GM12878 (cell line): ENCODE results near the gene HPS6. TPM values are rescaled to one million over a fixed set of nuclear protein-coding genes. Genes with fewer than 3 reads are reported as not detected.

Experiments used
- ATAC-seq: fragments of 200-7000 bp; cut with Tn5 transposase; 3 replicates; pipeline ENCODE4 v1.9.1; 2020; ENCODE audit warnings: mild to moderate bottlenecking, moderate library complexity
- BruUV-seq: library from RNA; stranded (reverse); fragments of 400-500 nt; replicated peaks from 2 replicates; lab custom pipeline; 2021; lab: Mats Ljungman, UMichigan
- CTCF ChIA-PET: fragments of 300-600 bp; sonication (Branson Sonifier 250); formaldehyde crosslinking; extraction: SDS; loops from one replicate; lab custom pipeline; 2021; ENCODE audit warnings: inconsistent platforms; lab: Yijun Ruan, JAX
- POLR2A ChIA-PET: fragments of 350-600 bp; formaldehyde crosslinking; extraction: SDS; loops from one replicate; lab custom pipeline; 2021; ENCODE audit warnings: inconsistent platforms; lab: Charles Lee
- RAD21 ChIA-PET: fragments of 300-600 bp; sonication (Branson Sonifier 250); formaldehyde crosslinking; loops from one replicate; lab custom pipeline; 2023; ENCODE audit warnings: antibody characterized with exemption; ENCODE audit not compliant: unreplicated experiment; lab: Charles Lee
- SMC1A ChIA-PET: fragments of 300-600 bp; sonication (Branson Sonifier 250); formaldehyde crosslinking; loops from one replicate; lab custom pipeline; 2023; ENCODE audit not compliant: unreplicated experiment, uncharacterized antibody; lab: Charles Lee
- DNase-seq: peaks from one replicate; pipeline ENCODE4 v3.0.0-alpha.2; 2011; ENCODE audit warnings: low read depth, low spot score
- FAIRE-seq: peaks from 3 replicates; lab custom pipeline; 2011; peaks lifted over from hg19 to GRCh38; lab: Jason Lieb, UNC
- H2AFZ ChIP-seq: 2 replicates; pipeline ENCODE4 v1.6.0; 2011; ENCODE audit warnings: low read depth, low read length, control low read depth; ENCODE audit not compliant: control insufficient read depth
- H3K27ac ChIP-seq: 2 replicates; pipeline ENCODE4 v1.5.1; 2011; ENCODE audit warnings: control low read depth; ENCODE audit not compliant: control insufficient read depth, insufficient read depth
- H3K27me3 ChIP-seq, 2 experiments: replicated peaks in 1 of 2; 2 replicates each; pipeline versions ENCODE4 v1.6.0 to v1.6.1; 2011; ENCODE audit warnings: low read length in 1 of 2; ENCODE audit not compliant: control insufficient read depth in 2 of 2, insufficient read depth in 2 of 2
- H3K36me3 ChIP-seq, 2 experiments: 2 replicates each; pipeline ENCODE4 v1.5.1; 2011; ENCODE audit warnings: low read length in 1 of 2; ENCODE audit not compliant: control insufficient read depth in 2 of 2, insufficient read depth in 2 of 2
- H3K4me1 ChIP-seq: 2 replicates; pipeline ENCODE4 v1.6.1; 2011; ENCODE audit warnings: mild to moderate bottlenecking, low read length, moderate library complexity, mixed read lengths; ENCODE audit not compliant: control insufficient read depth, insufficient read depth
- H3K4me2 ChIP-seq: 2 replicates; pipeline ENCODE4 v1.6.0; 2011; ENCODE audit warnings: control low read depth; ENCODE audit not compliant: control insufficient read depth, insufficient read depth
- H3K4me3 ChIP-seq: fragments of 200-600 bp; sonication (generic); 2 replicates; pipeline ENCODE4 v1.5.1; 2016
- H3K79me2 ChIP-seq: 2 replicates; pipeline ENCODE4 v1.6.0; 2011; ENCODE audit warnings: low read length; ENCODE audit not compliant: control insufficient read depth, insufficient read depth
- H3K9ac ChIP-seq: 2 replicates; pipeline ENCODE4 v1.8.0; 2011; ENCODE audit warnings: low read length, control low read depth, mixed read lengths; ENCODE audit not compliant: control insufficient read depth, insufficient read depth
- H3K9me3 ChIP-seq: replicated peaks from 3 replicates; pipeline ENCODE4 v1.5.1; 2011; ENCODE audit warnings: mild to moderate bottlenecking, low read length; ENCODE audit not compliant: control insufficient read depth, insufficient read depth
- H4K20me1 ChIP-seq: 2 replicates; pipeline ENCODE4 v1.6.0; 2011; ENCODE audit not compliant: control insufficient read depth, insufficient read depth
- BCL11A ChIP-seq: IDR thresholded peaks from 2 replicates; pipeline ENCODE4 v1.6.1; 2011; ENCODE audit warnings: low read depth, low read length
- BMI1 ChIP-seq: fragments of 450-650 bp; IDR thresholded peaks from 2 replicates; pipeline ENCODE4 v1.6.1; 2016; ENCODE audit warnings: mild to moderate bottlenecking, moderate library complexity, borderline replicate concordance
- CBFB ChIP-seq: IDR thresholded peaks from 2 replicates; pipeline ENCODE4 v1.6.1; 2016; ENCODE audit warnings: antibody characterized with exemption, low read depth
- CHD2 ChIP-seq: IDR thresholded peaks from 2 replicates; pipeline ENCODE4 v1.6.1; 2011; ENCODE audit warnings: low read depth, low read length, improper control_type of control experiment, borderline replicate concordance
- HDGF ChIP-seq: fragments of 450-650 bp; IDR thresholded peaks from 2 replicates; pipeline ENCODE4 v1.6.1; 2016; ENCODE audit warnings: antibody characterized with exemption
- KLF5 ChIP-seq: fragments of 450-650 bp; IDR thresholded peaks from 2 replicates; pipeline ENCODE4 v1.6.1; 2014; ENCODE audit warnings: mild to moderate bottlenecking; ENCODE audit not compliant: partially characterized antibody
- MXI1 ChIP-seq: fragments of 150-350 bp; IDR thresholded peaks from 2 replicates; pipeline ENCODE4 v1.6.1; 2011; ENCODE audit warnings: low read depth, mild to moderate bottlenecking, inconsistent platforms, low read length, improper control_type of control experiment
- NFYB ChIP-seq: IDR thresholded peaks from 2 replicates; pipeline ENCODE4 v1.6.1; 2011; ENCODE audit warnings: low read depth, mild to moderate bottlenecking, low read length, improper control_type of control experiment, moderate library complexity; ENCODE audit not compliant: insufficient read depth
- POLR2AphosphoS5 ChIP-seq: IDR thresholded peaks from 2 replicates; pipeline ENCODE4 v1.6.1; 2011; ENCODE audit warnings: mild to moderate bottlenecking, low read length, inconsistent platforms
- RAD51 ChIP-seq: fragments of 450-650 bp; IDR thresholded peaks from 2 replicates; pipeline ENCODE4 v1.6.1; 2016; ENCODE audit warnings: moderate library complexity, mild to moderate bottlenecking, inconsistent platforms
- RUNX3 ChIP-seq: IDR thresholded peaks from 2 replicates; pipeline ENCODE4 v1.6.1; 2012; ENCODE audit warnings: low read length, inconsistent platforms
- SUPT20H ChIP-seq: IDR thresholded peaks from 2 replicates; pipeline ENCODE4 v1.6.1; 2011; ENCODE audit warnings: low read depth, mild to moderate bottlenecking, low read length, moderate library complexity, borderline replicate concordance; ENCODE audit not compliant: control insufficient read depth
- TCF12 ChIP-seq: IDR thresholded peaks from 2 replicates; pipeline ENCODE4 v1.6.1; 2011; ENCODE audit warnings: low read depth, mild to moderate bottlenecking, low read length
- WGBS: methylation state at CpG from one replicate; pipeline ENCODE4 v1.1.6; 2016; ENCODE audit warnings: low lambda C conversion rate; ENCODE audit not compliant: insufficient replicate concordance, insufficient coverage; ENCODE audit errors: missing lambda C conversion rate; 5-methylcytosine and 5-hydroxymethylcytosine counted together
- in situ Hi-C: fragments of 300-500 bp; cut with MboI; formaldehyde crosslinking; loops from 9 replicates; pipeline ENCODE4 v1.14.3; 2018; ENCODE audit warnings: mixed read lengths
- intact Hi-C: fragments of 100-400 bp; cut with micrococcal nuclease; formaldehyde crosslinking; loops from one replicate; pipeline ENCODE4 v1.14.2; 2022; ENCODE audit not compliant: unreplicated experiment
- polyA plus RNA-seq, 11 experiments: library from polyadenylated mRNA; depleted of rRNA in 4 of 11; unstranded in 6 of 11; stranded (reverse) in 5 of 11; fragments of >200 nt; fragmentation: Nextera tagmentation in 4 of 11; fragmentation: Illumina TruSeq in 1 of 11; extraction: Ambion mirVana in 4 of 11; extraction: Trizol in 1 of 11; gene quantifications; 1 replicate in 1 of 11; 2 replicates in 10 of 11; pipeline versions ENCODE4 v1.2.1 to v1.2.3, GENCODE V29; 2011 to 2016; ENCODE audit warnings: inconsistent platforms in 2 of 11, missing spikeins in 2 of 11, low read depth in 1 of 11
- total RNA-seq, 4 experiments: library from RNA; depleted of rRNA in 3 of 4; stranded (reverse); fragments of >200 nt in 3 of 4; fragmentation: Illumina TruSeq in 1 of 4; extraction: Trizol in 1 of 4; gene quantifications; 2 replicates each; pipeline versions ENCODE4 v1.2.1 to v1.2.3, GENCODE V29; 2013 to 2021

Gene HPS6
- total and polyA plus RNA-seq, 10 of the 15 experiments (the other 5 are each of a cell fraction or from before 2014, with no cell fraction given), result 1.4 to 28.0 (median 12.0) TPM

- intact Hi-C loops, result loop anchor here (2.0 to 5.0 kb wide), 2 partner anchors 63 to 278 kb away; no protein-coding TSS in a partner anchor
- ATAC-seq (no peak), DNase-seq (no peak), FAIRE-seq (no peak)
- BruUV-seq, result no TSS peak
- peaks cover 43% of the 10 kb centered on the region for H3K4me1 ChIP-seq
- H3K9ac ChIP-seq, result peak overlapping the region; percentile 82
- POLR2A ChIA-PET, result interaction anchor here (0.7 to 1.4 kb wide), 4 partner anchors 15 to 328 kb away, joined by 3 to 4 read pairs (median 3); partner anchors contain the start of gene GBF1
- H2AFZ ChIP-seq, result no peak overlapping the region
- RAD21 ChIA-PET, result no interaction called here
- no peaks in the 10 kb centered on the region for H4K20me1 ChIP-seq
- H3K36me3 ChIP-seq, result peaks cover 6 to 9% of the 10 kb centered on the region in 2 experiments
- peak overlapping the region; percentile 98 for H3K4me2 ChIP-seq
- peaks cover 82% of the 10 kb centered on the region for H3K79me2 ChIP-seq
- in situ Hi-C loops, result no loop called here
- no peaks in the 10 kb centered on the region for H3K9me3 ChIP-seq
- H3K4me3 ChIP-seq, result peak overlapping the region; percentile 82
- peak overlapping the region; percentile 84 for H3K27ac ChIP-seq
- H3K27me3 ChIP-seq, result no peaks in the 10 kb centered on the region
- CTCF ChIA-PET, result interaction anchor here (0.7 to 4.7 kb wide), 5 partner anchors 15 to 257 kb away, joined by 3 to 28 read pairs (median 4); no protein-coding TSS in a partner anchor
- 0% methylated on average over 3 of the region's 3 CpGs for WGBS
- TF ChIP-seq TCF12 (no peak), POLR2AphosphoS5 (no peak), MXI1 (no peak), RUNX3 (no peak), CHD2 (no peak), HDGF (no peak), SUPT20H (no peak), BCL11A (no peak), BMI1 (no peak), NFYB (no peak), RAD51 (no peak; the same call in 1 of the 2 replicates), KLF5 (no peak), CBFB (no peak)
- SMC1A ChIA-PET, result interaction anchor here (0.6 to 1.8 kb wide), 7 partner anchors 12 to 225 kb away, joined by 3 to 5 read pairs (median 3); no protein-coding TSS in a partner anchor
Measured at GRCh38 chr10:102115775-102116174, 50.6 kb downstream of the HPS6 start.
